ENCODE measurements around the gene RAD54L2. TPM values are rescaled to one million over a fixed set of nuclear protein-coding genes. Genes with fewer than 3 reads are reported as not detected.
"Not testable (repeated sequence)": the region's sequence is repeated elsewhere in the genome, so short reads cannot be mapped to it uniquely, and the experiment has no call there.

The RAD54L2 gene
- total and polyA plus RNA-seq, 9 donors = 5.8 to 32.5 (median 23.0) TPM

GRCh38 chr3:51510996-51511395 is 27.5 kb upstream of the RAD54L2 start:
- Histone ChIP-seq H3K4me3 (no peak overlapping the region), H3K36me3 (no peaks in the 10 kb centered on the region), H3K9me3 (no peaks in the 10 kb centered on the region), H3K27ac (no peak overlapping the region), H3K27me3 (no peaks in the 10 kb centered on the region), H3K4me1 (ENCODE audit: insufficient read depth) (no peaks in the 10 kb centered on the region)
- TF ChIP-seq POLR2A (IDR thresholded peaks at IDR 0.05) (no peak), CTCF (IDR thresholded peaks at IDR 0.05) (no peak), EP300 (IDR thresholded peaks at IDR 0.05) (no peak)
- 71 to 88% (median 74%) methylated on average over 1 of the region's 1 CpG for WGBS, 3 donors
- intact Hi-C loops (cut with DNase I) = no loop called here
- no peak for DNase-seq

- no peaks in the 10 kb centered on the region for H3K27me3 ChIP-seq
- no peaks in the 10 kb centered on the region for H3K36me3 ChIP-seq
- H3K4me1 ChIP-seq (ENCODE audit: insufficient read depth) = no peaks in the 10 kb centered on the region
- no peaks in the 10 kb centered on the region for H3K9me3 ChIP-seq
- TF ChIP-seq EP300 (IDR thresholded peaks at IDR 0.05) (no peak), POLR2A (IDR thresholded peaks at IDR 0.05) (no peak), CTCF (IDR thresholded peaks at IDR 0.05) (no peak)
- intact Hi-C loops (cut with DNase I) = no loop called here
- no peak overlapping the region for H3K27ac ChIP-seq
- no peak overlapping the region for H3K4me3 ChIP-seq
- no peak for DNase-seq
- 79 to 83% (median 81%) methylated on average over 5 of the region's 5 CpGs for WGBS, 3 donors
Measured at GRCh38 chr3:51514210-51514609, 24.3 kb upstream of the RAD54L2 start.

GRCh38 chr3:51519848-51520247 is 18.7 kb upstream of the RAD54L2 start:
- H3K9me3 ChIP-seq = no peaks in the 10 kb centered on the region
- no peak overlapping the region for H3K27ac ChIP-seq
- no peaks in the 10 kb centered on the region for H3K27me3 ChIP-seq
- DNase-seq = no peak
- H3K4me1 ChIP-seq (ENCODE audit: insufficient read depth) = no peaks in the 10 kb centered on the region
- intact Hi-C loops (cut with DNase I) = no loop called here
- no peak overlapping the region for H3K4me3 ChIP-seq
- H3K36me3 ChIP-seq = no peaks in the 10 kb centered on the region
- TF ChIP-seq CTCF (IDR thresholded peaks at IDR 0.05) (no peak), POLR2A (IDR thresholded peaks at IDR 0.05) (no peak), EP300 (IDR thresholded peaks at IDR 0.05) (no peak)
- WGBS, 3 donors = 77 to 87% (median 78%) methylated on average over 2 of the region's 2 CpGs

- H3K36me3 ChIP-seq; H3K27me3 ChIP-seq; intact Hi-C loops (cut with DNase I); DNase-seq; H3K4me1 ChIP-seq (ENCODE audit: insufficient read depth); H3K9me3 ChIP-seq; H3K4me3 ChIP-seq; H3K27ac ChIP-seq: not testable (repeated sequence)
- 83 to 86% (median 86%) methylated on average over 5 of the region's 5 CpGs for WGBS, 3 donors
Measured at GRCh38 chr3:51520906-51521730, 17.4 kb upstream of the RAD54L2 start.

GRCh38 chr3:51522273-51522962 is 16.1 kb upstream of the RAD54L2 start:
- Histone ChIP-seq H3K36me3 (no peaks in the 10 kb centered on the region), H3K27ac (no peak overlapping the region), H3K4me3 (no peak overlapping the region), H3K27me3 (no peaks in the 10 kb centered on the region), H3K9me3 (no peaks in the 10 kb centered on the region), H3K4me1 (ENCODE audit: insufficient read depth) (no peaks in the 10 kb centered on the region)
- no peak for DNase-seq
- intact Hi-C loops (cut with DNase I) = no loop called here
- TF ChIP-seq CTCF (IDR thresholded peaks at IDR 0.05) (no peak), POLR2A (IDR thresholded peaks at IDR 0.05) (no peak), EP300 (IDR thresholded peaks at IDR 0.05) (no peak)
- 58 to 73% (median 60%) methylated on average over 11 of the region's 11 CpGs for WGBS, 3 donors

- intact Hi-C loops (cut with DNase I); H3K27me3 ChIP-seq; H3K9me3 ChIP-seq; H3K4me1 ChIP-seq (ENCODE audit: insufficient read depth); H3K36me3 ChIP-seq; DNase-seq; H3K4me3 ChIP-seq; H3K27ac ChIP-seq: not testable (repeated sequence)
- 87 to 90% (median 90%) methylated on average over 6 of the region's 6 CpGs for WGBS, 3 donors
Measured at GRCh38 chr3:51524874-51525273, 13.6 kb upstream of the RAD54L2 start.
